Loucy (cell line): Measurements from ENCODE around the gene CHEK2.

ENCODE experiments used
- CTCF ChIP-seq: fragments of 200-600 bp; sonication (generic); conservative IDR thresholded peaks from 2 replicates; pipeline ENCODE4 v1.5.1; 2014; ENCODE audit warnings: mild to moderate bottlenecking, antibody characterized with exemption, low read length
- EZH2phosphoT487 ChIP-seq: fragments of 200-600 bp; IDR thresholded peaks from 2 replicates; pipeline ENCODE4 v1.6.1; 2018; ENCODE audit warnings: antibody characterized with exemption, mild to moderate bottlenecking, moderate library complexity, borderline replicate concordance

DNA sequence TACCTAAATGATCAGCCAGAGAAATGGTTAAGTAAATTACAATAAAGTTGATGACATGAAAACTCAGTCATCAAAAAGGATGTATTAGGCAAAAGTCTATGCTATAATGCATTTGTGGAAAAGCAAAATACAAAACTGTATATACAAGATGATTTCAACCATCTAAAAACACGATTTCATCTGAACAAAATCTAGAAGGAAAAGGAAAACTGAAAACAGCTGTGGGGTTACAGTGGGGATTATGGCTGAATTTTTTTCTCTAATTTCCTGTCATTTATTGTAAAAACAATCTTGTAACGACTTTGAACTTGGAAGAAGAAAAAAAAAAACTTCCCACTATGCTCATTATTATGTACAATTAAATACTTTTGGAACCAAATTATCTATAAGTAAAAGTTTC is 30.3 kb downstream of the CHEK2 start:
- no peak for TF ChIP-seq CTCF
- no peak for TF ChIP-seq EZH2phosphoT487
